IPS-18c (cell line): ENCODE results near the gene ARID3A.
"Not testable (repeated sequence)": the region's sequence is repeated elsewhere in the genome, so short reads cannot be mapped to it uniquely, and the experiment has no call there.

Experiments
- H3K4me3 ChIP-seq: 2 replicates; pipeline ENCODE4 v1.7.0; 2013; ENCODE audit warnings: low read depth, mild to moderate bottlenecking, low read length, moderate library complexity; ENCODE audit not compliant: insufficient read depth
- H3K9me3 ChIP-seq: one replicate; pipeline ENCODE4 v1.6.1; 2013; ENCODE audit warnings: mild to moderate bottlenecking, low read length, moderate library complexity; ENCODE audit not compliant: control insufficient read depth, insufficient read depth

Gene ARID3A

DNA sequence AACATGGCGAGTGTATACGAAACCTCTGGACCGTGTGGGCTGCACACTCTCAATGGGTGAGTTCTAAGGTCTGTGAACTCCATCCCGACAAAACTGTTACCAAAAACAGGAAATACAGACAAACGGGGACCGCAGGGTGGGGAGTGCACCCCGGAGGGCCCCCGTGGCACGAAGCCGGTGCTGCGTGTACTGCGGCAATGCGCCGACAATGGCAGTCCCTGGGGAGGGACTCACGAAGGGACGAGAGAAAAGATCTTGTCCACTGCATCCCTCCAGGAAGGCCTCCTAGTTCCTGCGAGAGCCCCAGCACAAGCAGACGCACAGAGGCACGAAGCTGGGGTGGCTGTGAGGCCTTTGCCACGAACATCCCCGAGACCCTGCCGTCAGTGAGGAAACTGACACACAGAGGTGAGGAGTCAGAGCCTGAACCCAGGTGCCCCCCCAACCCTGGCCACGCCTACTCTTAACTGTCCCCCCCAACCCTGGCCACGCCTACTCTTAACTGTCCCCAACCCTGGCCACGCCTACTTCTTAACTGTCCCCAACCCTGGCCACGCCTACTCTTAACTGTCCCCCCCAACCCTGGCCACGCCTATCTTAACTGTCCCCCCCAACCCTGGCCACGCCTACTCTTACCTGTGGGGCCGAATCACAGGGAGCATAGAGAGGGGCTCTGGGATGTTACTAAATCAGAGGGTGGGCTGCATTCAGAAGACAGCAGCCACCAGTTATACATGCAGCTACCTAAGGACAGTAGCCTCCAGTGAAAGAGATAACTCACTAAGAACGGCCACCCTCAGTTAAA, 37.1 kb upstream of the ARID3A start:
- Histone ChIP-seq H3K9me3 (peaks cover 2% of the 10 kb centered on the region), H3K4me3 (no peak overlapping the region)

GRCh38 chr19:889662-890295, 36.1 kb upstream of the ARID3A start:
- no peak overlapping the region for H3K4me3 ChIP-seq
- no peaks in the 10 kb centered on the region for H3K9me3 ChIP-seq

DNA sequence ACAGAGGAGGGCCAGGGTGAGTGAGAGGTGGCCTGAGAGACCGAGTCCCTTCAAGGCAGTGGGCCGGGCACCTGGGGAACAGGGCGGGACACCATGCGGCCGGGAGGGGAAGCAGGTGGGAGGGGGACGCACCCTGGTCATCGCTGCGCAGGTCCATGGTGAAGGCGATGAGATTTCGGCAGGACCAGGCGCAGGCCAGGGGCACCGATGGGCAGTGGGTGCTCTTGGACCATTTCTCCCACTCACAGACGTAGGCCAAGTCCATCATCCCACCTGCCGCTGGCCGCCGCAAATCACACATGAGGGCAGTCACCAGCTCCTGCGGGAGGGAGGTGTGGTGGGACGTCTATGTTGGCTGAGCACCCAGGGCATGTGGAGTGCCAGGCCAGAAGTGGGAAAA, 35.0 kb upstream of the ARID3A start:
- no peak overlapping the region for H3K4me3 ChIP-seq
- no peaks in the 10 kb centered on the region for H3K9me3 ChIP-seq

- H3K4me3 ChIP-seq, result peak overlapping the region; percentile 83; the same call in 1 of the 2 replicates
These were observed 34.2 kb upstream of the ARID3A start for GRCh38 chr19:891421-892200.

DNA sequence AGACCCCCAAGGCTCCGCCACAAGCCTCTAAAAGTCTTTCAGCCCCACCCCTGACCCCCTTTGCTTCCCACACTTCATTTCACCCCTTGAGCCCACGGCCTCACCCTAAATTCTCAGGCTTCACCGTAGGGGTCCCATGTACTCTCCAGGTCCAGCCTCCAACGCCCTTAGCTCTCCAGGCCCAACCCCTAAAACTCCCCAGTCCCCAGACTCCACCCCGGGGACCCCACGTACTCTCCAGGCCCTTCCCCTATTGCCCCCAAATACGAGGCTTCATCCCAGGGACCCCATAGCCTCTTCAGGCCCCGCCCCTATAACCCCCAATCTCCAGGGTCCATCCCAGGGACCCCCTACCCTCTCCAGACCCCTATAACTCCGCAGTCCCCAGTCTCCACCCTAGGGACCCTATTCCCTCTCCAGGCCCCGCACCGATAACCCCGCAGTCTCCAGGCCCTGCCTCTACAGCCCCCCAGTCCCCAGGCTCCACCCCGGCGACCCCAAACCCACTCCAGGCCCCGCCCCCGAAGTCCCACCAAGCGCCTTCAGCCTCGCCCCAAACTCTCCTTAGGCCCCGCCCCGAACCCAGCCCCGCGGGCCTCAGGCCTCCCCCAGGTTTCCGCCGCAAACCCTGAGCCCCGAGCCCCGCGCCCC, 33.5 kb upstream of the ARID3A start:
- H3K9me3 ChIP-seq, result no peaks in the 10 kb centered on the region
- peak overlapping the region; percentile 83 for H3K4me3 ChIP-seq

More at GRCh38 chr19:891421-892200, 34.2 kb upstream of the ARID3A start:
- H3K9me3 ChIP-seq, result not testable (repeated sequence)

DNA sequence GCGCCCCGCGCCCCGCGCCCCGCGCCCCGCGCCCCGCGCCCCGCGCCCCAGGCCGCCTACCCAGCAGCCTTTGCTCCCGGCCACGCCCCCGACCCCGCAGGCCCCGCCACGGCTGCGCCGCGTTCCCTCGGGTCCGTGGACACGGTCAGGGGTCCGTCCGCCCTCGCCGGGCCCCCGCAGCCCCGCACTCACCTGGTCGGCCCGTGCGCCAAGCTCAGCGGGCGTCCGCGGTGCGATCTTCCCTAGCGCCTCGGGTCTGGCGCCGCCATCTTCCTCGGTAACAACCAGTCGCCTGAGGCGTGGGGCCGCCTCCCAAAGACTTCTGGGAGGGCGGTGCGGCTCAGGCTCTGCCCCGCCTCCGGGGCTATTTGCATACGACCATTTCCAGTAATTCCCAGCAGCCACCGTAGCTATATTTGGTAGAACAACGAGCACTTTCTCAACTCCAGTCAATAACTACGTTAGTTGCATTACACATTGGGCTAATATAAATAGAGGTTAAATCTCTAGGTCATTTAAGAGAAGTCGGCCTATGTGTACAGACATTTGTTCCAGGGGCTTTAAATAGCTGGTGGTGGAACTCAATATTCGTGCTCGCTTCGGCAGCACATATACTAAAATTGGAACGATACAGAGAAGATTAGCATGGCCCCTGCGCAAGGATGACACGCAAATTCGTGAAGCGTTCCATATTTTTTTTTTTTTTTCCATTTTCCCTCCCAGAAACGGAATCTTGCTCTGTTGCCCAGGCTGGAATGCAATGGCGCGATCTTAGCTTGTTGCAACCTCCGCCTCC, 32.7 kb upstream of the ARID3A start, which contains the start of the genes MED16 and RNU6-9:
Gene MED16, minus strand, starts transcription at position 294 of the 796 bp plus-strand sequence. CDS start 2,056 bp downstream, outside the sequence.
Gene RNU6-9, plus strand, starts transcription at position 591 of the 796 bp plus-strand sequence.
- H3K4me3 ChIP-seq, result peak within 1 kb of the TSS; percentile 83
- no peaks in the 10 kb centered on the region for H3K9me3 ChIP-seq

- H3K9me3 ChIP-seq, result no peaks in the 10 kb centered on the region
These were observed 29.4 kb upstream of the ARID3A start for GRCh38 chr19:896434-896833.

GRCh38 chr19:896999-897398, 28.8 kb upstream of the ARID3A start:
- H3K4me3 ChIP-seq, result no peak overlapping the region
- no peaks in the 10 kb centered on the region for H3K9me3 ChIP-seq

More at GRCh38 chr19:896434-896833, 29.4 kb upstream of the ARID3A start:
- H3K4me3 ChIP-seq, result no peak overlapping the region

- Histone ChIP-seq H3K4me3 (no peak overlapping the region), H3K9me3 (no peaks in the 10 kb centered on the region)
These were observed 28.3 kb upstream of the ARID3A start for GRCh38 chr19:897442-898039.

GRCh38 chr19:898663-899062, 27.2 kb upstream of the ARID3A start:
- no peaks in the 10 kb centered on the region for H3K9me3 ChIP-seq

DNA sequence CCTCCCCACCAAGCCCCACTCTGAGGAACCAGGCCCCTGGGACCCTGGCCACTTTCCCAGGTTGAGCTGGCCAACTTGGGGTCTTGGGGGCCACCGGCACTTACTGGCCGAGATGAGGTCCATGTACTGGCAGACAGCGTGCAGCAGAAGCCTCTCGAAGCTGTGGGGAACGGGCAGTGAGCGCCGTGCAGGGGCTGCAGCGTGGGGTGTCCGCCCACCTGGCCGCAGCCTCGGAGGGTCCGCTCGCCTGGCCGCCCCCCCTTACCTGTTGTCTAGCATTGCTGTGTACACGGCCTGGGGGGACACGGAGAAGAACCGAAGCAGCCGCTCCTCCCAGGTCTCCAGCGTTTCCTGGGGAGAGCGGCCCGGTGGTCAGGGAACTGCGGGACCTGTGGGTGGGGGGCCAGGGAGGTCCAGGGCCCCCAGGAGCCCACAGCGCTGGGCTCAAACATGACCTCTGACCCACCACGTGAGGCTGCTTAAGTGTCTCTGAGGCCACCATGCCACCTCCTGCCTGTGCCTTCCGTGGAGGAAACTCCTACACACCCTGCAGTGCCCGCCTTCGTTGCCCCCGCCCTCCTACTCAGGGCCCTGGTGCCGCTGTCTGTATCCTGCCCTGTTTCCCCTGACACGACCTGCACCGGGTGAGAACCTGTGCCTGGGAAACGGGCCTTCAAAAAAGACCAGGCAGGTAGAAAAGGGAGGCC, 26.3 kb upstream of the ARID3A start:
- Histone ChIP-seq H3K4me3 (no peak overlapping the region), H3K9me3 (no peaks in the 10 kb centered on the region)

More at GRCh38 chr19:898663-899062, 27.2 kb upstream of the ARID3A start:
- no peak overlapping the region for H3K4me3 ChIP-seq

DNA sequence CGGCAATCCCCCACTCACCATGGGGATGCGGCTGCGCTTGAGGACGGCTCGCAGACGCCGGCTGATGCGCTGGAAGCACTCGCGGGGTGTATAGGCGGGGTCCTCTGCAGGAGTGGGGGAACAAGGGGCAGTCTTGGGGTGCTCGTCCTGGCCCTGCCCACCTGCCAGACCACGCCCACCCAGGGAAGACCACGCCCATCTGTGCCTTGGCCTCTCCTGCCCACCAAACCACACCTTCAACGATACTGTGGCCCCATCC, 25.9 kb upstream of the ARID3A start:
- Histone ChIP-seq H3K9me3 (no peaks in the 10 kb centered on the region), H3K4me3 (no peak overlapping the region)

- H3K4me3 ChIP-seq, result no peak overlapping the region
These were observed 25.3 kb upstream of the ARID3A start for GRCh38 chr19:900302-901111.

DNA sequence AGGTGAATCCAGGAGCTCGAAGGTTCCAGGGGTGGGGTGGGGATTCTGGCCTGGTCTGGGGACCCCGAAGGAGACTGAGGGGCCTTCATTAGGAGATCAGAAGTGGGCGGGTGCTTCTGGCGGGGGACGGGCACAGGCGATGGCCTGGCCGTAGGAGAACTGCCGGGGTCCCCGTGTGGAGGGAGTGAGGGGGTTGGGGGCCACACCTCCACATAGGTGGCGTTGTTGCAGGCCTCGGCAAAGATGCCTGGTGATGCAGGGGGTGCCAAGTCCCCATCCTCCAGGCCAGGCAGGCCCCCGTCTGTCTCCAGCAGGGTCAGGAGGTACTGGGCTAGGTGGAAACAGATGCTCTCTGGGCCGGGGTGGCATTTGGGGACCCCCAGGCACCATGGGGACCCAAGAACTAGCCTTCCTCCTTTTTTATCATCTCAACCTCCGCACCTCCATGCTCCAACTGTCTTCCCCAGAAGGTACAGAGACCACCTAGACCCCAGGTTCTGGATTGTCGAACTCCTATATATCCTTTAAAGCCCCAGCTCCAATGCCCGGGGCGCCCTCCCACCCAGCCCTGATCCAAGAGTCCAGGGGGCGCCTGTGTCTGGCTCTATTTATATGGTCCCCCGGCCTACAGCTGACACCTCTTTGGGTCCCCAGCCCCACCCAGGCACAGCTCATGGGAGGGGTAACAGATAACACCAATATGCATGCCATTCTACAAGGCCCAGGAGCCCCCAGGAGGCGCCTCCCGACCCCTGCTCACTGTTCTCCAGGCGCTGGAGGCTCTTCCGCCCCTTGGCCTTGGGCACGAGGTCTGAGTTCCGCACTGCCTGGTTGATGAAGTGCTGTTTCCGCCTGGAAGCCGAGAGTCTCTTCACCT, 24.4 kb upstream of the ARID3A start:
- Histone ChIP-seq H3K4me3 (no peak overlapping the region), H3K9me3 (peaks cover 2% of the 10 kb centered on the region)

More at GRCh38 chr19:900302-901111, 25.3 kb upstream of the ARID3A start:
- no peaks in the 10 kb centered on the region for H3K9me3 ChIP-seq
